Esophagus squamous epithelium (tissue), 5 donors: ENCODE data around the gene CLMP. TPM values are rescaled to one million over a fixed set of nuclear protein-coding genes. Genes with fewer than 3 reads are reported as not detected.
A peak's percentile ranks its signal among the peaks of the same experiment; 100 is the strongest.

Experiments
- DNase-seq: peaks from one replicate; lab custom pipeline; 2025; lab: John Stamatoyannopoulos, UW
- H3K27ac ChIP-seq, 4 donors: fragments of 200-600 bp; sonication (generic); one replicate each; pipeline ENCODE4 v1.5.1; 2016 to 2019; ENCODE audit warnings: mild to moderate bottlenecking in 1 of 4
- H3K27me3 ChIP-seq, 4 donors: fragments of 200-600 bp; sonication (generic); 1 replicate in 3 of 4; 2 replicates in 1 of 4; pipeline versions ENCODE4 v1.5.1 to v1.6.0; 2017 to 2021; ENCODE audit warnings: antibody characterized with exemption in 1 of 4
- H3K36me3 ChIP-seq, 3 donors: fragments of 200-600 bp; sonication (generic); one replicate each; pipeline ENCODE4 v1.5.1; 2016 to 2019
- H3K4me1 ChIP-seq, 3 donors: fragments of 200-600 bp; sonication (generic); one replicate each; pipeline ENCODE4 v1.5.1; 2017 to 2019
- H3K4me3 ChIP-seq, 4 donors: fragments of 200-600 bp; sonication (generic); 1 replicate in 3 of 4; 2 replicates in 1 of 4; pipeline ENCODE4 v1.5.1; 2016 to 2019; ENCODE audit warnings: mild to moderate bottlenecking in 2 of 4, moderate library complexity in 1 of 4
- H3K9me3 ChIP-seq, 3 donors: fragments of 200-600 bp; sonication (generic); one replicate each; pipeline ENCODE4 v1.5.1; 2016 to 2019
- POLR2A ChIP-seq, 4 donors: fragments of 450-650 bp; IDR thresholded peaks; one replicate each; pipeline ENCODE4 v1.6.1; 2017; ENCODE audit warnings: antibody characterized with exemption in 4 of 4, mild to moderate bottlenecking in 4 of 4, moderate library complexity in 3 of 4
- WGBS, 2 donors: methylation state at CpG; one replicate each; pipeline ENCODE4 v1.1.5; 2018; 5-methylcytosine and 5-hydroxymethylcytosine counted together
- intact Hi-C: fragments of 100-400 bp; cut with DNase I; formaldehyde crosslinking; loops from one replicate; pipeline ENCODE4 v1.15.0; 2022
- total RNA-seq, 4 donors: library from RNA; depleted of rRNA; stranded (reverse); fragments of >200 nt; gene quantifications; one replicate each; pipeline ENCODE4 v1.1.0, GENCODE V29; 2016
- TF ChIP-seq, protein P1 (sequence below), 6 experiments: fragments of 450-650 bp in 4 of 6; fragments of 200-600 bp in 2 of 6; sonication (generic) in 2 of 6; IDR thresholded peaks; one replicate each; pipeline ENCODE4 v1.5.1; 2016 to 2019; ENCODE audit warnings: antibody characterized with exemption in 6 of 6, mild to moderate bottlenecking in 4 of 6, moderate library complexity in 4 of 6
- donor health status: DM: yes; HTN: yes; CAD: no.

CLMP gene
- total RNA-seq, 4 donors from 2014 or later: 4.8 to 47.9 (median 15.2) TPM

GRCh38 chr11:123180574-123180973 lies 14.5 kb downstream of the CLMP start:
- TF ChIP-seq, protein P1, sequence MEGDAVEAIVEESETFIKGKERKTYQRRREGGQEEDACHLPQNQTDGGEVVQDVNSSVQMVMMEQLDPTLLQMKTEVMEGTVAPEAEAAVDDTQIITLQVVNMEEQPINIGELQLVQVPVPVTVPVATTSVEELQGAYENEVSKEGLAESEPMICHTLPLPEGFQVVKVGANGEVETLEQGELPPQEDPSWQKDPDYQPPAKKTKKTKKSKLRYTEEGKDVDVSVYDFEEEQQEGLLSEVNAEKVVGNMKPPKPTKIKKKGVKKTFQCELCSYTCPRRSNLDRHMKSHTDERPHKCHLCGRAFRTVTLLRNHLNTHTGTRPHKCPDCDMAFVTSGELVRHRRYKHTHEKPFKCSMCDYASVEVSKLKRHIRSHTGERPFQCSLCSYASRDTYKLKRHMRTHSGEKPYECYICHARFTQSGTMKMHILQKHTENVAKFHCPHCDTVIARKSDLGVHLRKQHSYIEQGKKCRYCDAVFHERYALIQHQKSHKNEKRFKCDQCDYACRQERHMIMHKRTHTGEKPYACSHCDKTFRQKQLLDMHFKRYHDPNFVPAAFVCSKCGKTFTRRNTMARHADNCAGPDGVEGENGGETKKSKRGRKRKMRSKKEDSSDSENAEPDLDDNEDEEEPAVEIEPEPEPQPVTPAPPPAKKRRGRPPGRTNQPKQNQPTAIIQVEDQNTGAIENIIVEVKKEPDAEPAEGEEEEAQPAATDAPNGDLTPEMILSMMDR (IDR thresholded peaks at IDR 0.05): no peak
- TF ChIP-seq POLR2A (IDR thresholded peaks at IDR 0.05): no peak
- Histone ChIP-seq H3K9me3 (no peaks in the 10 kb centered on the region), H3K4me1 (peaks cover 0 to 43% (median 3%) of the 10 kb centered on the region in 3 donors), H3K36me3 (no peaks in the 10 kb centered on the region), H3K4me3 (no peak overlapping the region), H3K27ac (no peak overlapping the region), H3K27me3 (peaks cover 0 to 23% (median 0%) of the 10 kb centered on the region in 4 donors)
- intact Hi-C loops: no loop called here
- WGBS, 2 donors: 92 to 94% methylated on average over 2 of the region's 2 CpGs
- DNase-seq: no peak

DNA sequence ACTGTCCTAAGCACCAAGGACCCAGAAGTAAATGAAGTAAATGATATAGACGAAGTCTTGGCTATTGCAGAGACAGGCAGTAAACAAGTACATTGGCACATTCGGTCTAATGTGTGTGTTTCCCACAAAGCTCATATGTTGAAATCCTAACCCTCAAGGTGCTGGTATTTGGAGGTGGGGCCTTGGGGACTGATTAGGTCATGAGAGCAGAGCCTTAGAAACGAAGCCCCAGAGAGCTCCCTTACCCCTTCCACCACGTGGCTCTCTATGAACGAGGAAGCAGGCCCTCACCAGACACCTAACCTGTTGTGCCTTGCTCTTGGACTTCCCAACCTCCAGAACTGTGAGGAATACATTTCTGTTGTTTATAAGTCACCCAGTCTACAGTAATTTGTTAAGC lies 14.9 kb downstream of the CLMP start:
- H3K9me3 ChIP-seq: no peaks in the 10 kb centered on the region
- 72 to 78% methylated on average over 4 to 5 of the region's 5 CpGs for WGBS, 2 donors
- no peaks in the 10 kb centered on the region for H3K36me3 ChIP-seq
- peaks cover 0 to 44% (median 5%) of the 10 kb centered on the region in 3 donors for H3K4me1 ChIP-seq
- intact Hi-C loops: no loop called here
- peaks cover 0 to 19% (median 0%) of the 10 kb centered on the region in 4 donors for H3K27me3 ChIP-seq
- TF ChIP-seq POLR2A (IDR thresholded peaks at IDR 0.05): no peak
- no peak for DNase-seq
- H3K27ac ChIP-seq: no peak overlapping the region
- no peak overlapping the region for H3K4me3 ChIP-seq

- H3K9me3 ChIP-seq: no peaks in the 10 kb centered on the region
- no peak for DNase-seq
- no peaks in the 10 kb centered on the region for H3K36me3 ChIP-seq
- WGBS, 2 donors: 56 to 75% methylated on average over 2 of the region's 2 CpGs
- peaks cover 0 to 41% (median 10%) of the 10 kb centered on the region in 3 donors for H3K4me1 ChIP-seq
- peaks cover 0 to 14% (median 0%) of the 10 kb centered on the region in 4 donors for H3K27me3 ChIP-seq
- no peak overlapping the region for H3K27ac ChIP-seq
- TF ChIP-seq, protein P1 (IDR thresholded peaks at IDR 0.05): no peak
- no peak for TF ChIP-seq POLR2A (IDR thresholded peaks at IDR 0.05)
- no peak overlapping the region for H3K4me3 ChIP-seq
- intact Hi-C loops: no loop called here
Observed at GRCh38 chr11:123179586-123179985, 15.5 kb downstream of the CLMP start.

- Histone ChIP-seq H3K27me3 (peaks cover 0 to 1% (median 0%) of the 10 kb centered on the region in 4 donors), H3K4me1 (peaks cover 0 to 38% (median 13%) of the 10 kb centered on the region in 3 donors), H3K27ac (no peak overlapping the region), H3K36me3 (no peaks in the 10 kb centered on the region), H3K4me3 (no peak overlapping the region), H3K9me3 (no peaks in the 10 kb centered on the region)
- TF ChIP-seq, protein P1 (IDR thresholded peaks at IDR 0.05): no peak
- TF ChIP-seq POLR2A (IDR thresholded peaks at IDR 0.05): no peak
- 71 to 100% methylated on average over 1 of the region's 1 CpG for WGBS, 2 donors
- intact Hi-C loops: no loop called here
- DNase-seq: no peak
Observed at GRCh38 chr11:123178186-123178585, 16.9 kb downstream of the CLMP start.

DNA sequence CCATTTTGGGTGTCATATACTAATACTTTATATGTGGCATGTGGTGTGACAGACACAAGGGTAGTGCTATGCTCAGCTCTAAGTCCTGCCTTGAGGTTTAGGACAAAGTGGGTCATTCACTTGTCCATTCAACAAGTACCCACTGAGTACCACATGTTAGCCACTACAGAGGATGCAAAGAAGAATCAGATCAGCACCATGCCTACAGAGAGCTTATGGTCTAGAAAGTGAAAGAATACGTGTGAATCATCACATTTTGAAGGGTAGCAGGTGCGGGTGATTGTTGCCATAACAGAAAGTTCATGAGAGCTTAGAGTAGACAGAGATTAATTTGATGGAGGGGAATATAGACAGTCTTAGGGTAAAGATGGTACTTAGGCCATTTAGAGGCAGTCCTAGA lies 18.3 kb downstream of the CLMP start:
- Histone ChIP-seq H3K27me3 (no peaks in the 10 kb centered on the region), H3K9me3 (no peaks in the 10 kb centered on the region), H3K4me1 (peaks cover 0 to 35% (median 13%) of the 10 kb centered on the region in 3 donors), H3K36me3 (no peaks in the 10 kb centered on the region), H3K4me3 (no peak overlapping the region), H3K27ac (peak overlapping the region in 1 of 4 donors; percentile 41)
- no peak for DNase-seq
- intact Hi-C loops: no loop called here
- WGBS, 2 donors: 77 to 94% methylated on average over 2 of the region's 2 CpGs
- TF ChIP-seq, protein P1 (IDR thresholded peaks at IDR 0.05): no peak
- TF ChIP-seq POLR2A (IDR thresholded peaks at IDR 0.05): no peak
